GM04503 (cell line): ENCODE results near the gene NCAPD2.

Experiments used
- DNase-seq: peaks from one replicate; pipeline ENCODE4 v3.0.0-alpha.2; 2012; ENCODE audit warnings: low read depth

Gene NCAPD2

GRCh38 chr12:6493497-6494257 lies at the start of gene NCAPD2:
Gene NCAPD2 (plus strand): TSS chr12:6494102. CDS start chr12:6495099, 997 bp downstream.
- peak; percentile 79 for DNase-seq

- DNase-seq: no peak
Observed at GRCh38 chr12:6444704-6445688, 48.9 kb upstream of the NCAPD2 start, which contains the start of gene CD27. Gene CD27 (plus strand): TSS chr12:6444955. CDS start chr12:6445096, 141 bp downstream.

- no peak for DNase-seq
Observed at GRCh38 chr12:6450091-6450868, 43.6 kb upstream of the NCAPD2 start.

- no peak for DNase-seq
Observed at GRCh38 chr12:6450869-6451347, 43.0 kb upstream of the NCAPD2 start.

GRCh38 chr12:6451348-6452244 lies 42.3 kb upstream of the NCAPD2 start, which contains the start of gene TAPBPL:
Gene TAPBPL (plus strand): TSS chr12:6452042. CDS start chr12:6452249, 207 bp downstream.
- DNase-seq: peak; percentile 60

- no peak for DNase-seq
Observed at GRCh38 chr12:6452245-6452943, 41.5 kb upstream of the NCAPD2 start.

GRCh38 chr12:6452944-6453630 lies 40.8 kb upstream of the NCAPD2 start:
- DNase-seq: no peak

GRCh38 chr12:6457220-6457945 lies 36.5 kb upstream of the NCAPD2 start:
- DNase-seq: no peak

- DNase-seq: no peak
Observed at GRCh38 chr12:6458281-6459003, 35.5 kb upstream of the NCAPD2 start.

GRCh38 chr12:6459004-6459337 lies 34.9 kb upstream of the NCAPD2 start:
- no peak for DNase-seq

GRCh38 chr12:6460751-6461371 lies 33.0 kb upstream of the NCAPD2 start:
- DNase-seq: no peak

- no peak for DNase-seq
Observed at GRCh38 chr12:6461401-6462233, 32.3 kb upstream of the NCAPD2 start.

GRCh38 chr12:6462234-6462995 lies 31.5 kb upstream of the NCAPD2 start:
- DNase-seq: no peak

GRCh38 chr12:6463216-6463615 lies 30.7 kb upstream of the NCAPD2 start:
- DNase-seq: no peak

GRCh38 chr12:6463858-6464257 lies 30.0 kb upstream of the NCAPD2 start:
- no peak for DNase-seq

- no peak for DNase-seq
Observed at GRCh38 chr12:6464531-6464930, 29.4 kb upstream of the NCAPD2 start.
